Smooth muscle cell (in vitro differentiated cells): ENCODE data around the gene TMEM120B. TPM values are rescaled to one million over a fixed set of nuclear protein-coding genes. Genes with fewer than 3 reads are reported as not detected.

Source experiments
- DNase-seq: peaks from one replicate; lab custom pipeline; 2025; ENCODE audit not compliant: unreplicated experiment; lab: John Stamatoyannopoulos, UW
- H2AFZ ChIP-seq: fragments of 200-600 bp; sonication (generic); 2 replicates; pipeline ENCODE4 v1.6.0; 2016; ENCODE audit warnings: antibody characterized with exemption, low read depth, mild to moderate bottlenecking
- H3F3A ChIP-seq: fragments of 200-600 bp; sonication (generic); 2 replicates; pipeline ENCODE4 v1.6.0; 2017; ENCODE audit warnings: antibody characterized with exemption, low read depth
- H3K27ac ChIP-seq: fragments of 200-600 bp; sonication (generic); 2 replicates; pipeline ENCODE4 v1.5.1; 2016; ENCODE audit warnings: low read depth, mild to moderate bottlenecking
- H3K27me3 ChIP-seq: fragments of 200-600 bp; sonication (generic); 2 replicates; pipeline ENCODE4 v1.6.1; 2016; ENCODE audit warnings: low read depth, mild to moderate bottlenecking
- H3K36me3 ChIP-seq: fragments of 200-600 bp; sonication (generic); 2 replicates; pipeline ENCODE4 v1.5.1; 2016; ENCODE audit warnings: low read depth
- H3K4me1 ChIP-seq: fragments of 200-600 bp; sonication (generic); 2 replicates; pipeline ENCODE4 v1.5.1; 2016; ENCODE audit warnings: low read depth
- H3K4me2 ChIP-seq: fragments of 200-600 bp; sonication (generic); 2 replicates; pipeline ENCODE4 v1.6.0; 2016; ENCODE audit warnings: mild to moderate bottlenecking
- H3K4me3 ChIP-seq: fragments of 200-600 bp; sonication (generic); 2 replicates; pipeline ENCODE4 v1.5.1; 2016; ENCODE audit warnings: mild to moderate bottlenecking
- H3K79me2 ChIP-seq: fragments of 200-600 bp; sonication (generic); 2 replicates; pipeline ENCODE4 v1.6.0; 2016; ENCODE audit warnings: low read depth, mild to moderate bottlenecking
- H3K9ac ChIP-seq: fragments of 200-600 bp; sonication (generic); 2 replicates; pipeline ENCODE4 v1.6.0; 2016; ENCODE audit warnings: low read depth
- H3K9me3 ChIP-seq: fragments of 200-600 bp; sonication (generic); replicated peaks from 2 replicates; pipeline ENCODE4 v1.5.1; 2016; ENCODE audit warnings: low read depth
- H4K20me1 ChIP-seq: fragments of 200-600 bp; sonication (generic); 2 replicates; pipeline ENCODE4 v1.6.0; 2016; ENCODE audit warnings: low read depth
- WGBS: methylation state at CpG from one replicate; pipeline ENCODE4 v1.1.7; 2016; ENCODE audit warnings: low lambda C conversion rate; 5-methylcytosine and 5-hydroxymethylcytosine counted together
- polyA plus RNA-seq: library from polyadenylated mRNA; unstranded; fragments of >200 nt; fragmentation: Nextera tagmentation; extraction: Ambion mirVana; gene quantifications from 2 replicates; pipeline ENCODE4 v1.2.1, GENCODE V29; 2016
- total RNA-seq: library from RNA; depleted of rRNA; stranded (reverse); fragments of >200 nt; gene quantifications from 2 replicates; pipeline ENCODE4 v1.2.3, GENCODE V29; 2014
- TF ChIP-seq, protein P1 (sequence below): fragments of 200-600 bp; sonication (generic); IDR thresholded peaks from 2 replicates; pipeline ENCODE4 v1.5.1; 2017; ENCODE audit warnings: borderline replicate concordance, mild to moderate bottlenecking, antibody characterized with exemption; ENCODE audit not compliant: insufficient read depth, poor library complexity, severe bottlenecking

TMEM120B gene
- total and polyA plus RNA-seq, 2 experiments from 2014 or later, result 5.3 to 7.6 TPM

- TF ChIP-seq, protein P1, sequence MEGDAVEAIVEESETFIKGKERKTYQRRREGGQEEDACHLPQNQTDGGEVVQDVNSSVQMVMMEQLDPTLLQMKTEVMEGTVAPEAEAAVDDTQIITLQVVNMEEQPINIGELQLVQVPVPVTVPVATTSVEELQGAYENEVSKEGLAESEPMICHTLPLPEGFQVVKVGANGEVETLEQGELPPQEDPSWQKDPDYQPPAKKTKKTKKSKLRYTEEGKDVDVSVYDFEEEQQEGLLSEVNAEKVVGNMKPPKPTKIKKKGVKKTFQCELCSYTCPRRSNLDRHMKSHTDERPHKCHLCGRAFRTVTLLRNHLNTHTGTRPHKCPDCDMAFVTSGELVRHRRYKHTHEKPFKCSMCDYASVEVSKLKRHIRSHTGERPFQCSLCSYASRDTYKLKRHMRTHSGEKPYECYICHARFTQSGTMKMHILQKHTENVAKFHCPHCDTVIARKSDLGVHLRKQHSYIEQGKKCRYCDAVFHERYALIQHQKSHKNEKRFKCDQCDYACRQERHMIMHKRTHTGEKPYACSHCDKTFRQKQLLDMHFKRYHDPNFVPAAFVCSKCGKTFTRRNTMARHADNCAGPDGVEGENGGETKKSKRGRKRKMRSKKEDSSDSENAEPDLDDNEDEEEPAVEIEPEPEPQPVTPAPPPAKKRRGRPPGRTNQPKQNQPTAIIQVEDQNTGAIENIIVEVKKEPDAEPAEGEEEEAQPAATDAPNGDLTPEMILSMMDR, result no peak
- 90% methylated on average over 4 of the region's 14 CpGs for WGBS
Observed at GRCh38 chr12:121813951-121814350, 101.4 kb downstream of the TMEM120B start.

GRCh38 chr12:121814429-121815119 lies 102.0 kb downstream of the TMEM120B start:
- Histone ChIP-seq H3K36me3 (no peaks in the 10 kb centered on the region), H3K4me1 (peaks cover 11% of the 10 kb centered on the region), H3K9ac (no peak overlapping the region), H3F3A (peaks cover 11% of the 10 kb centered on the region), H3K4me2 (no peak overlapping the region), H3K4me3 (no peak overlapping the region), H3K27ac (no peak overlapping the region), H2AFZ (no peak overlapping the region), H3K9me3 (no peaks in the 10 kb centered on the region), H3K27me3 (no peaks in the 10 kb centered on the region), H3K79me2 (peaks cover 51% of the 10 kb centered on the region), H4K20me1 (peaks cover 60% of the 10 kb centered on the region)
- TF ChIP-seq, protein P1, result no peak
- DNase-seq, result no peak
- WGBS, result over 99% methylated on average over 17 of the region's 31 CpGs

More at GRCh38 chr12:121813951-121814350, 101.4 kb downstream of the TMEM120B start:
- Histone ChIP-seq H3K9ac (no peak overlapping the region), H3K4me2 (no peak overlapping the region), H3K79me2 (peaks cover 51% of the 10 kb centered on the region), H4K20me1 (peaks cover 61% of the 10 kb centered on the region), H3K4me1 (peaks cover 11% of the 10 kb centered on the region), H3K4me3 (no peak overlapping the region), H3K27me3 (no peaks in the 10 kb centered on the region), H3K9me3 (no peaks in the 10 kb centered on the region), H3K27ac (no peak overlapping the region), H3F3A (peaks cover 11% of the 10 kb centered on the region), H3K36me3 (no peaks in the 10 kb centered on the region), H2AFZ (no peak overlapping the region)
- DNase-seq, result no peak

GRCh38 chr12:121815263-121815662 lies 102.7 kb downstream of the TMEM120B start:
- no peak for DNase-seq
- no peak overlapping the region for H3K4me2 ChIP-seq
- H3K4me1 ChIP-seq, result peaks cover 11% of the 10 kb centered on the region
- no peaks in the 10 kb centered on the region for H3K27me3 ChIP-seq
- peaks cover 46% of the 10 kb centered on the region for H3K79me2 ChIP-seq
- H3K4me3 ChIP-seq, result no peak overlapping the region
- H3K9me3 ChIP-seq, result no peaks in the 10 kb centered on the region
- no peak overlapping the region for H3K9ac ChIP-seq
- H3K36me3 ChIP-seq, result no peaks in the 10 kb centered on the region
- TF ChIP-seq, protein P1, result no peak
- WGBS, result 98% methylated on average over 8 of the region's 8 CpGs
- H3K27ac ChIP-seq, result no peak overlapping the region
- H4K20me1 ChIP-seq, result peaks cover 60% of the 10 kb centered on the region
- H2AFZ ChIP-seq, result no peak overlapping the region
- peaks cover 11% of the 10 kb centered on the region for H3F3A ChIP-seq
